Mammary microvascular endothelial cell (primary cell): ENCODE results near the gene DPYSL3. TPM values are rescaled to one million over a fixed set of nuclear protein-coding genes. Genes with fewer than 3 reads are reported as not detected.

Experiments
- total RNA-seq: library from RNA; depleted of rRNA; stranded (reverse); fragments of >200 nt; gene quantifications from 2 replicates; pipeline ENCODE4 v1.2.3, GENCODE V29; 2015

The DPYSL3 gene
- 40.7 and 50.4 TPM in 2 replicates for total RNA-seq

GRCh38 chr5:147509710-147510651 lies at the start of gene DPYSL3:
DPYSL3 (minus strand) TSS chr5:147510068; CDS start chr5:147509858, 210 bp downstream.

